ENCODE results near the gene EMC6.

Gene EMC6

GRCh38 chr17:3718201-3718600 lies 49.6 kb downstream of the EMC6 start:
- H3K27ac ChIP-seq: no peak overlapping the region
- no peak for TF ChIP-seq CTCF (conservative IDR thresholded peaks at IDR 0.05)

DNA sequence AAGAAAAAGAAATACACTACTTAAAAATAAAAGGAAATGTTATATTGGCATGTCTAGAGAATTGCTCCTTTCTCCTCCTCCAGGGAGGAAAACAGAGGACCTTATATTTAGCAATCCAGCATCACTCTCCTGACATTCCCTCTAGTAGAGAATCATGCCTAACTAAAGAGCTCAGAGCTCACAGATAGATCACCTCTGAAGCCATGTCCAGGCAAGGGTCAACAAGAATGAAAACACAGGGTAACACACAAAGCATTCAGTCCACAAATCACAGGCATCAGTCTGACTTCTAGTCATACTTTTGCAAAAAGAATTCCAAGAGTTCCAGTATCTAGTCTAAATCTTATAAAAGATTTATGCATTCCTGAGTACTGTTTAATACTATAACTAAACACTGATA lies 50.7 kb downstream of the EMC6 start:
- H3K27ac ChIP-seq: no peak overlapping the region

More for the DNA sequence above, 50.7 kb downstream of the EMC6 start:
- TF ChIP-seq CTCF (conservative IDR thresholded peaks at IDR 0.05): no peak

Measured in VCaP (cell line).